GM12878 (cell line): ENCODE results near the gene TGFBRAP1. TPM values are rescaled to one million over a fixed set of nuclear protein-coding genes. Genes with fewer than 3 reads are reported as not detected.

ENCODE experiments used
- ATAC-seq: fragments of 200-7000 bp; cut with Tn5 transposase; 3 replicates; pipeline ENCODE4 v1.9.1; 2020; ENCODE audit warnings: mild to moderate bottlenecking, moderate library complexity
- BruUV-seq: library from RNA; stranded (reverse); fragments of 400-500 nt; replicated peaks from 2 replicates; lab custom pipeline; 2021; lab: Mats Ljungman, UMichigan
- CTCF ChIA-PET: fragments of 300-600 bp; sonication (Branson Sonifier 250); formaldehyde crosslinking; extraction: SDS; loops from one replicate; lab custom pipeline; 2021; ENCODE audit warnings: inconsistent platforms; lab: Yijun Ruan, JAX
- POLR2A ChIA-PET: fragments of 350-600 bp; formaldehyde crosslinking; extraction: SDS; loops from one replicate; lab custom pipeline; 2021; ENCODE audit warnings: inconsistent platforms; lab: Charles Lee
- RAD21 ChIA-PET: fragments of 300-600 bp; sonication (Branson Sonifier 250); formaldehyde crosslinking; loops from one replicate; lab custom pipeline; 2023; ENCODE audit warnings: antibody characterized with exemption; ENCODE audit not compliant: unreplicated experiment; lab: Charles Lee
- SMC1A ChIA-PET: fragments of 300-600 bp; sonication (Branson Sonifier 250); formaldehyde crosslinking; loops from one replicate; lab custom pipeline; 2023; ENCODE audit not compliant: unreplicated experiment, uncharacterized antibody; lab: Charles Lee
- DNase-seq: peaks from one replicate; pipeline ENCODE4 v3.0.0-alpha.2; 2011; ENCODE audit warnings: low read depth, low spot score
- FAIRE-seq: peaks from 3 replicates; lab custom pipeline; 2011; peaks lifted over from hg19 to GRCh38; lab: Jason Lieb, UNC
- H2AFZ ChIP-seq: 2 replicates; pipeline ENCODE4 v1.6.0; 2011; ENCODE audit warnings: low read depth, low read length, control low read depth; ENCODE audit not compliant: control insufficient read depth
- H3K27ac ChIP-seq: 2 replicates; pipeline ENCODE4 v1.5.1; 2011; ENCODE audit warnings: control low read depth; ENCODE audit not compliant: control insufficient read depth, insufficient read depth
- H3K27me3 ChIP-seq, 2 experiments: replicated peaks in 1 of 2; 2 replicates each; pipeline versions ENCODE4 v1.6.0 to v1.6.1; 2011; ENCODE audit warnings: low read length in 1 of 2; ENCODE audit not compliant: control insufficient read depth in 2 of 2, insufficient read depth in 2 of 2
- H3K36me3 ChIP-seq, 2 experiments: 2 replicates each; pipeline ENCODE4 v1.5.1; 2011; ENCODE audit warnings: low read length in 1 of 2; ENCODE audit not compliant: control insufficient read depth in 2 of 2, insufficient read depth in 2 of 2
- H3K4me1 ChIP-seq: 2 replicates; pipeline ENCODE4 v1.6.1; 2011; ENCODE audit warnings: mild to moderate bottlenecking, low read length, moderate library complexity, mixed read lengths; ENCODE audit not compliant: control insufficient read depth, insufficient read depth
- H3K4me2 ChIP-seq: 2 replicates; pipeline ENCODE4 v1.6.0; 2011; ENCODE audit warnings: control low read depth; ENCODE audit not compliant: control insufficient read depth, insufficient read depth
- H3K4me3 ChIP-seq: fragments of 200-600 bp; sonication (generic); 2 replicates; pipeline ENCODE4 v1.5.1; 2016
- H3K79me2 ChIP-seq: 2 replicates; pipeline ENCODE4 v1.6.0; 2011; ENCODE audit warnings: low read length; ENCODE audit not compliant: control insufficient read depth, insufficient read depth
- H3K9ac ChIP-seq: 2 replicates; pipeline ENCODE4 v1.8.0; 2011; ENCODE audit warnings: low read length, control low read depth, mixed read lengths; ENCODE audit not compliant: control insufficient read depth, insufficient read depth
- H3K9me3 ChIP-seq: replicated peaks from 3 replicates; pipeline ENCODE4 v1.5.1; 2011; ENCODE audit warnings: mild to moderate bottlenecking, low read length; ENCODE audit not compliant: control insufficient read depth, insufficient read depth
- H4K20me1 ChIP-seq: 2 replicates; pipeline ENCODE4 v1.6.0; 2011; ENCODE audit not compliant: control insufficient read depth, insufficient read depth
- GABPA ChIP-seq: IDR thresholded peaks from 2 replicates; pipeline ENCODE4 v1.6.1; 2014; ENCODE audit warnings: antibody characterized with exemption, low read depth, mild to moderate bottlenecking, inconsistent platforms
- NR2F1 ChIP-seq: fragments of 450-650 bp; conservative IDR thresholded peaks from 2 replicates; pipeline ENCODE4 v1.6.1; 2017; ENCODE audit warnings: mild to moderate bottlenecking
- POLR2A ChIP-seq: IDR thresholded peaks from 2 replicates; pipeline ENCODE4 v1.6.1; 2011; ENCODE audit warnings: low read depth, mild to moderate bottlenecking, low read length
- RFX5 ChIP-seq: IDR thresholded peaks from 2 replicates; pipeline ENCODE4 v1.6.1; 2011; ENCODE audit warnings: low read depth, low read length, improper control_type of control experiment
- RUNX3 ChIP-seq: IDR thresholded peaks from 2 replicates; pipeline ENCODE4 v1.6.1; 2012; ENCODE audit warnings: low read length, inconsistent platforms
- SIX5 ChIP-seq: IDR thresholded peaks from 2 replicates; pipeline ENCODE4 v1.6.1; 2011; ENCODE audit warnings: mild to moderate bottlenecking, low read depth, low read length, moderate library complexity; ENCODE audit not compliant: severe bottlenecking
- SUZ12 ChIP-seq: fragments of 200-600 bp; sonication (generic); IDR thresholded peaks from one replicate; pipeline ENCODE4 v1.6.1; 2018; ENCODE audit warnings: antibody characterized with exemption, mild to moderate bottlenecking; ENCODE audit not compliant: unreplicated experiment
- TARDBP ChIP-seq: IDR thresholded peaks from 2 replicates; pipeline ENCODE4 v1.6.1; 2016; ENCODE audit warnings: borderline replicate concordance
- TBL1XR1 ChIP-seq: IDR thresholded peaks from 2 replicates; pipeline ENCODE4 v1.6.1; 2012; ENCODE audit warnings: low read depth, low read length, improper control_type of control experiment
- TCF7 ChIP-seq: IDR thresholded peaks from 2 replicates; pipeline ENCODE4 v1.6.1; 2014; ENCODE audit warnings: antibody characterized with exemption, borderline replicate concordance
- WGBS: methylation state at CpG from one replicate; pipeline ENCODE4 v1.1.6; 2016; ENCODE audit warnings: low lambda C conversion rate; ENCODE audit not compliant: insufficient replicate concordance, insufficient coverage; ENCODE audit errors: missing lambda C conversion rate; 5-methylcytosine and 5-hydroxymethylcytosine counted together
- in situ Hi-C: fragments of 300-500 bp; cut with MboI; formaldehyde crosslinking; loops from 9 replicates; pipeline ENCODE4 v1.14.3; 2018; ENCODE audit warnings: mixed read lengths
- intact Hi-C: fragments of 100-400 bp; cut with micrococcal nuclease; formaldehyde crosslinking; loops from one replicate; pipeline ENCODE4 v1.14.2; 2022; ENCODE audit not compliant: unreplicated experiment
- polyA plus RNA-seq, 11 experiments: library from polyadenylated mRNA; depleted of rRNA in 4 of 11; unstranded in 6 of 11; stranded (reverse) in 5 of 11; fragments of >200 nt; fragmentation: Nextera tagmentation in 4 of 11; fragmentation: Illumina TruSeq in 1 of 11; extraction: Ambion mirVana in 4 of 11; extraction: Trizol in 1 of 11; gene quantifications; 1 replicate in 1 of 11; 2 replicates in 10 of 11; pipeline versions ENCODE4 v1.2.1 to v1.2.3, GENCODE V29; 2011 to 2016; ENCODE audit warnings: inconsistent platforms in 2 of 11, missing spikeins in 2 of 11, low read depth in 1 of 11
- total RNA-seq, 4 experiments: library from RNA; depleted of rRNA in 3 of 4; stranded (reverse); fragments of >200 nt in 3 of 4; fragmentation: Illumina TruSeq in 1 of 4; extraction: Trizol in 1 of 4; gene quantifications; 2 replicates each; pipeline versions ENCODE4 v1.2.1 to v1.2.3, GENCODE V29; 2013 to 2021
- TF ChIP-seq, protein P1 (sequence below): IDR thresholded peaks from 2 replicates; pipeline ENCODE4 v1.6.1; 2012; ENCODE audit warnings: low read length, inconsistent platforms
- TF ChIP-seq, protein P2 (sequence below): fragments of 450-650 bp; IDR thresholded peaks from 2 replicates; pipeline ENCODE4 v1.6.1; 2017; ENCODE audit warnings: borderline replicate concordance
- TF ChIP-seq, protein P3 (sequence below): fragments of 450-650 bp; IDR thresholded peaks from 2 replicates; pipeline ENCODE4 v1.6.1; 2018; ENCODE audit warnings: mild to moderate bottlenecking, low read depth, moderate library complexity; ENCODE audit not compliant: partially characterized antibody
- TF ChIP-seq, protein P4 (sequence below): fragments of 450-650 bp; IDR thresholded peaks from 2 replicates; pipeline ENCODE4 v1.6.1; 2017; ENCODE audit warnings: mild to moderate bottlenecking
- TF ChIP-seq, protein P5 (sequence below), 3 experiments: IDR thresholded peaks in 2 of 3; conservative IDR thresholded peaks in 1 of 3; 2 replicates each; pipeline ENCODE4 v1.5.1; 2011; ENCODE audit warnings: low read depth in 3 of 3, low read length in 3 of 3, mild to moderate bottlenecking in 3 of 3, control low read depth in 2 of 3, moderate library complexity in 2 of 3, inconsistent platforms in 1 of 3, mixed read lengths in 1 of 3; ENCODE audit not compliant: control insufficient read depth in 2 of 3, insufficient read depth in 1 of 3; ENCODE audit errors: extremely low read depth in 1 of 3

Gene TGFBRAP1
- total and polyA plus RNA-seq, 10 of the 15 experiments (the other 5 are each of a cell fraction or from before 2014, with no cell fraction given) = 7.9 to 37.4 (median 23.7) TPM

DNA sequence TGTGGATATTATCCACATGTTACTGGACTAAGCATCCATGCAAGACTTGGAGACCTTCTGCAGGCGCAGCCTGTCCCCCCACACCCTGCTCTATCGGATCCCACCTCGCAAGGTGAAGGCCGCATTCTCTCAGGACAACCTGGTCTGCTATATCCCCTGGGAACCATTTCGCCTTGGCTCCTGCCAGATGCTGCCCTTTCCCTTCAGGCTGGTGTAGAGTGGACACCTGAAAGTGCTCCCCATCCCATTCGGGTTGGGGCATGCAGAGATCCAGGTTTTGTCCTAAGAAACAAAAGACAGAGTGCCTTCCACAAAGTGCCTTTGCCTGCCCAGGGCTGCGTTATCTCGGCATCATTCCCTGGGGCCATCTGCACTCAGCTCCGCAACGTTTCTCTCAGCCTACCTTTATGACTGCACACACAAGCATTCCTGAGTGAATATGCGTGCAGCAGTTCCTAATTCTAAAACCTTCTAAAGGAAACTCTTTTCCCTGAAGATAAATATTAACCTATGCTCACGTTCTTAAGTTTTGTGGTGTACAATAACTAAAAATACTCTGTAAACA lies 48.8 kb upstream of the TGFBRAP1 start:
- BruUV-seq = no TSS peak
- Histone ChIP-seq H3K4me1 (peaks cover 8% of the 10 kb centered on the region), H3K79me2 (no peaks in the 10 kb centered on the region; the same call in none of the 2 replicates), H3K4me3 (no peak overlapping the region), H2AFZ (no peak overlapping the region), H3K9ac (no peak overlapping the region), H3K27ac (no peak overlapping the region), H3K36me3 (no peaks in the 10 kb centered on the region), H4K20me1 (no peaks in the 10 kb centered on the region), H3K27me3 (no peaks in the 10 kb centered on the region), H3K9me3 (no peaks in the 10 kb centered on the region), H3K4me2 (no peak overlapping the region)
- RAD21 ChIA-PET = no interaction called here
- FAIRE-seq (no peak), DNase-seq (no peak), ATAC-seq (no peak)
- SMC1A ChIA-PET = interaction anchor here (1.5 kb wide), 1 partner anchor 141 kb away, joined by 3 read pairs; no protein-coding TSS in a partner anchor
- intact Hi-C loops = loop anchor here (10.0 kb wide), 1 partner anchor 366 kb away; the partner anchor contains the start of gene NCK2
- CTCF ChIA-PET = interaction anchor here (1.2 kb wide), 1 partner anchor 34 kb away, joined by 3 read pairs; no protein-coding TSS in a partner anchor
- POLR2A ChIA-PET = no interaction called here
- WGBS = 45% methylated on average over 12 of the region's 12 CpGs
- TF ChIP-seq, protein P1, sequence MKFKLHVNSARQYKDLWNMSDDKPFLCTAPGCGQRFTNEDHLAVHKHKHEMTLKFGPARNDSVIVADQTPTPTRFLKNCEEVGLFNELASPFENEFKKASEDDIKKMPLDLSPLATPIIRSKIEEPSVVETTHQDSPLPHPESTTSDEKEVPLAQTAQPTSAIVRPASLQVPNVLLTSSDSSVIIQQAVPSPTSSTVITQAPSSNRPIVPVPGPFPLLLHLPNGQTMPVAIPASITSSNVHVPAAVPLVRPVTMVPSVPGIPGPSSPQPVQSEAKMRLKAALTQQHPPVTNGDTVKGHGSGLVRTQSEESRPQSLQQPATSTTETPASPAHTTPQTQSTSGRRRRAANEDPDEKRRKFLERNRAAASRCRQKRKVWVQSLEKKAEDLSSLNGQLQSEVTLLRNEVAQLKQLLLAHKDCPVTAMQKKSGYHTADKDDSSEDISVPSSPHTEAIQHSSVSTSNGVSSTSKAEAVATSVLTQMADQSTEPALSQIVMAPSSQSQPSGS = no peak
- TF ChIP-seq, protein P2, sequence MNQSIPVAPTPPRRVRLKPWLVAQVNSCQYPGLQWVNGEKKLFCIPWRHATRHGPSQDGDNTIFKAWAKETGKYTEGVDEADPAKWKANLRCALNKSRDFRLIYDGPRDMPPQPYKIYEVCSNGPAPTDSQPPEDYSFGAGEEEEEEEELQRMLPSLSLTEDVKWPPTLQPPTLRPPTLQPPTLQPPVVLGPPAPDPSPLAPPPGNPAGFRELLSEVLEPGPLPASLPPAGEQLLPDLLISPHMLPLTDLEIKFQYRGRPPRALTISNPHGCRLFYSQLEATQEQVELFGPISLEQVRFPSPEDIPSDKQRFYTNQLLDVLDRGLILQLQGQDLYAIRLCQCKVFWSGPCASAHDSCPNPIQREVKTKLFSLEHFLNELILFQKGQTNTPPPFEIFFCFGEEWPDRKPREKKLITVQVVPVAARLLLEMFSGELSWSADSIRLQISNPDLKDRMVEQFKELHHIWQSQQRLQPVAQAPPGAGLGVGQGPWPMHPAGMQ = no peak
- TF ChIP-seq RFX5 = no peak
- TF ChIP-seq RUNX3 = no peak
- no peak for TF ChIP-seq GABPA
- no peak for TF ChIP-seq NR2F1
- TF ChIP-seq TBL1XR1 = no peak
- TF ChIP-seq, protein P3, sequence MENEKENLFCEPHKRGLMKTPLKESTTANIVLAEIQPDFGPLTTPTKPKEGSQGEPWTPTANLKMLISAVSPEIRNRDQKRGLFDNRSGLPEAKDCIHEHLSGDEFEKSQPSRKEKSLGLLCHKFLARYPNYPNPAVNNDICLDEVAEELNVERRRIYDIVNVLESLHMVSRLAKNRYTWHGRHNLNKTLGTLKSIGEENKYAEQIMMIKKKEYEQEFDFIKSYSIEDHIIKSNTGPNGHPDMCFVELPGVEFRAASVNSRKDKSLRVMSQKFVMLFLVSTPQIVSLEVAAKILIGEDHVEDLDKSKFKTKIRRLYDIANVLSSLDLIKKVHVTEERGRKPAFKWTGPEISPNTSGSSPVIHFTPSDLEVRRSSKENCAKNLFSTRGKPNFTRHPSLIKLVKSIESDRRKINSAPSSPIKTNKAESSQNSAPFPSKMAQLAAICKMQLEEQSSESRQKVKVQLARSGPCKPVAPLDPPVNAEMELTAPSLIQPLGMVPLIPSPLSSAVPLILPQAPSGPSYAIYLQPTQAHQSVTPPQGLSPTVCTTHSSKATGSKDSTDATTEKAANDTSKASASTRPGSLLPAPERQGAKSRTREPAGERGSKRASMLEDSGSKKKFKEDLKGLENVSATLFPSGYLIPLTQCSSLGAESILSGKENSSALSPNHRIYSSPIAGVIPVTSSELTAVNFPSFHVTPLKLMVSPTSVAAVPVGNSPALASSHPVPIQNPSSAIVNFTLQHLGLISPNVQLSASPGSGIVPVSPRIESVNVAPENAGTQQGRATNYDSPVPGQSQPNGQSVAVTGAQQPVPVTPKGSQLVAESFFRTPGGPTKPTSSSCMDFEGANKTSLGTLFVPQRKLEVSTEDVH = no peak
- no peak for TF ChIP-seq SIX5
- TF ChIP-seq TCF7 = no peak
- no peak for TF ChIP-seq POLR2A
- TF ChIP-seq, protein P4, sequence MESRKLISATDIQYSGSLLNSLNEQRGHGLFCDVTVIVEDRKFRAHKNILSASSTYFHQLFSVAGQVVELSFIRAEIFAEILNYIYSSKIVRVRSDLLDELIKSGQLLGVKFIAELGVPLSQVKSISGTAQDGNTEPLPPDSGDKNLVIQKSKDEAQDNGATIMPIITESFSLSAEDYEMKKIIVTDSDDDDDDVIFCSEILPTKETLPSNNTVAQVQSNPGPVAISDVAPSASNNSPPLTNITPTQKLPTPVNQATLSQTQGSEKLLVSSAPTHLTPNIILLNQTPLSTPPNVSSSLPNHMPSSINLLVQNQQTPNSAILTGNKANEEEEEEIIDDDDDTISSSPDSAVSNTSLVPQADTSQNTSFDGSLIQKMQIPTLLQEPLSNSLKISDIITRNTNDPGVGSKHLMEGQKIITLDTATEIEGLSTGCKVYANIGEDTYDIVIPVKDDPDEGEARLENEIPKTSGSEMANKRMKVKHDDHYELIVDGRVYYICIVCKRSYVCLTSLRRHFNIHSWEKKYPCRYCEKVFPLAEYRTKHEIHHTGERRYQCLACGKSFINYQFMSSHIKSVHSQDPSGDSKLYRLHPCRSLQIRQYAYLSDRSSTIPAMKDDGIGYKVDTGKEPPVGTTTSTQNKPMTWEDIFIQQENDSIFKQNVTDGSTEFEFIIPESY = no peak
- no peak for TF ChIP-seq TARDBP
- TF ChIP-seq, protein P5, sequence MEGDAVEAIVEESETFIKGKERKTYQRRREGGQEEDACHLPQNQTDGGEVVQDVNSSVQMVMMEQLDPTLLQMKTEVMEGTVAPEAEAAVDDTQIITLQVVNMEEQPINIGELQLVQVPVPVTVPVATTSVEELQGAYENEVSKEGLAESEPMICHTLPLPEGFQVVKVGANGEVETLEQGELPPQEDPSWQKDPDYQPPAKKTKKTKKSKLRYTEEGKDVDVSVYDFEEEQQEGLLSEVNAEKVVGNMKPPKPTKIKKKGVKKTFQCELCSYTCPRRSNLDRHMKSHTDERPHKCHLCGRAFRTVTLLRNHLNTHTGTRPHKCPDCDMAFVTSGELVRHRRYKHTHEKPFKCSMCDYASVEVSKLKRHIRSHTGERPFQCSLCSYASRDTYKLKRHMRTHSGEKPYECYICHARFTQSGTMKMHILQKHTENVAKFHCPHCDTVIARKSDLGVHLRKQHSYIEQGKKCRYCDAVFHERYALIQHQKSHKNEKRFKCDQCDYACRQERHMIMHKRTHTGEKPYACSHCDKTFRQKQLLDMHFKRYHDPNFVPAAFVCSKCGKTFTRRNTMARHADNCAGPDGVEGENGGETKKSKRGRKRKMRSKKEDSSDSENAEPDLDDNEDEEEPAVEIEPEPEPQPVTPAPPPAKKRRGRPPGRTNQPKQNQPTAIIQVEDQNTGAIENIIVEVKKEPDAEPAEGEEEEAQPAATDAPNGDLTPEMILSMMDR (IDR thresholded peaks at IDR 0.05 in 2 of 3, conservative IDR thresholded peaks at IDR 0.05 in 1 of 3; ENCODE audit: control insufficient read depth in 2 of 3, extremely low read depth in 1 of 3, insufficient read depth in 1 of 3, low read depth in 3 of 3, low read length in 3 of 3) = no peak
- no peak for TF ChIP-seq SUZ12
- in situ Hi-C loops = no loop called here
